CD4-positive, alpha-beta T cell treated with Interleukin-17A for 1 hour (primary cell): ENCODE results near the gene CRK.
"Not testable (repeated sequence)": the region's sequence is repeated elsewhere in the genome, so short reads cannot be mapped to it uniquely, and the experiment has no call there.

Source experiments
- DNase-seq: peaks from one replicate; pipeline ENCODE4 v3.0.0-alpha.2; 2020

Gene CRK

GRCh38 chr17:1462164-1463112, 6.4 kb upstream of the CRK start:
- DNase-seq: no peak

- DNase-seq: no peak
Measured at GRCh38 chr17:1461198-1461944, 5.3 kb upstream of the CRK start.

GRCh38 chr17:1460233-1460632, 4.2 kb upstream of the CRK start:
- DNase-seq: no peak

GRCh38 chr17:1455291-1455796, 688 bp downstream of the CRK start:
- peak; percentile 46 for DNase-seq

- no peak for DNase-seq
Measured at GRCh38 chr17:1454541-1454940, 1.5 kb downstream of the CRK start.

GRCh38 chr17:1453694-1454093, 2.3 kb downstream of the CRK start:
- DNase-seq: not testable (repeated sequence)

- no peak for DNase-seq
Measured at GRCh38 chr17:1452836-1453235, 3.2 kb downstream of the CRK start.

- not testable (repeated sequence) for DNase-seq
Measured at GRCh38 chr17:1450261-1450660, 5.8 kb downstream of the CRK start.

GRCh38 chr17:1449412-1449967, 6.5 kb downstream of the CRK start:
- no peak for DNase-seq

GRCh38 chr17:1447052-1447451, 9.0 kb downstream of the CRK start:
- no peak for DNase-seq

GRCh38 chr17:1446201-1446600, 9.8 kb downstream of the CRK start:
- DNase-seq: no peak

GRCh38 chr17:1445695-1446094, 10.3 kb downstream of the CRK start:
- not testable (repeated sequence) for DNase-seq

- DNase-seq: not testable (repeated sequence)
Measured at GRCh38 chr17:1442721-1443120, 13.3 kb downstream of the CRK start.

- no peak for DNase-seq
Measured at GRCh38 chr17:1442187-1442586, 13.8 kb downstream of the CRK start.

- DNase-seq: no peak
Measured at GRCh38 chr17:1440921-1441320, 15.1 kb downstream of the CRK start.

GRCh38 chr17:1438593-1439083, 17.4 kb downstream of the CRK start:
- DNase-seq: no peak

GRCh38 chr17:1435326-1435725, 20.7 kb downstream of the CRK start:
- DNase-seq: no peak

GRCh38 chr17:1434150-1434549, 21.9 kb downstream of the CRK start:
- DNase-seq: no peak

GRCh38 chr17:1431631-1432104, 24.4 kb downstream of the CRK start:
- DNase-seq: no peak

GRCh38 chr17:1423456-1424135, 32.4 kb downstream of the CRK start:
- DNase-seq: no peak

- no peak for DNase-seq
Measured at GRCh38 chr17:1422885-1423284, 33.1 kb downstream of the CRK start.

GRCh38 chr17:1421470-1421869, 34.6 kb downstream of the CRK start:
- DNase-seq: no peak

- DNase-seq: no peak
Measured at GRCh38 chr17:1420981-1421380, 35.1 kb downstream of the CRK start.
